ENCODE measurements around the gene RPP25. TPM values are rescaled to one million over a fixed set of nuclear protein-coding genes. Genes with fewer than 3 reads are reported as not detected.
"Not testable (repeated sequence)": the region's sequence is repeated elsewhere in the genome, so short reads cannot be mapped to it uniquely, and the experiment has no call there.

Gene RPP25
- total and polyA plus RNA-seq, 8 donors = 3.0 to 6.7 (median 4.7) TPM

- Histone ChIP-seq H3K36me3 (peaks cover 0 to 78% (median 8%) of the 10 kb centered on the region in 3 donors), H3K4me3 (no peak overlapping the region), H3K4me1 (no peaks in the 10 kb centered on the region), H3K27me3 (no peaks in the 10 kb centered on the region), H3K27ac (no peak overlapping the region), H3K9me3 (no peaks in the 10 kb centered on the region)
- no peak for FAIRE-seq
- intact Hi-C loops (cut with DNase I) = no loop called here
- no peak for TF ChIP-seq CTCF (IDR thresholded peaks at IDR 0.05)
- no peak for DNase-seq
- no peak for ATAC-seq
- WGBS, 2 donors = 91 to 94% methylated on average over 3 of the region's 3 CpGs
These were observed 32.0 kb downstream of the RPP25 start for GRCh38 chr15:74924525-74924924.

GRCh38 chr15:74920456-74920855 lies 36.1 kb downstream of the RPP25 start:
- Histone ChIP-seq H3K27ac (no peak overlapping the region), H3K36me3 (peaks cover 0 to 68% (median 16%) of the 10 kb centered on the region in 3 donors), H3K4me1 (no peaks in the 10 kb centered on the region), H3K9me3 (no peaks in the 10 kb centered on the region), H3K27me3 (no peaks in the 10 kb centered on the region), H3K4me3 (no peak overlapping the region)
- peak in 1 of 6 donors; percentile 26 for DNase-seq
- TF ChIP-seq CTCF (IDR thresholded peaks at IDR 0.05) = no peak
- no peak for FAIRE-seq
- ATAC-seq = peak in 1 of 4 donors; percentile 32
- intact Hi-C loops (cut with DNase I) = no loop called here
- 86 to 88% methylated on average over 8 of the region's 8 CpGs for WGBS, 2 donors

GRCh38 chr15:74917676-74918075 lies 38.9 kb downstream of the RPP25 start:
- Histone ChIP-seq H3K27me3 (no peaks in the 10 kb centered on the region), H3K36me3 (peaks cover 0 to 64% (median 11%) of the 10 kb centered on the region in 3 donors), H3K9me3 (no peaks in the 10 kb centered on the region), H3K27ac (no peak overlapping the region), H3K4me3 (no peak overlapping the region), H3K4me1 (no peaks in the 10 kb centered on the region)
- no peak for TF ChIP-seq CTCF (IDR thresholded peaks at IDR 0.05)
- no peak for ATAC-seq
- intact Hi-C loops (cut with DNase I) = no loop called here
- peak in 1 of 6 donors; percentile 6 for DNase-seq
- FAIRE-seq = no peak
- WGBS, 2 donors = 88 to 89% methylated on average over 6 of the region's 6 CpGs

- H3K9me3 ChIP-seq; H3K27ac ChIP-seq; FAIRE-seq; ATAC-seq; intact Hi-C loops (cut with DNase I); H3K27me3 ChIP-seq; H3K4me3 ChIP-seq; H3K4me1 ChIP-seq: not testable (repeated sequence)
- 93 to 96% methylated on average over 8 of the region's 8 CpGs for WGBS, 2 donors
- peak in 1 of 6 donors; percentile 3 for DNase-seq
- H3K36me3 ChIP-seq = peaks cover 0 to 27% (median 6%) of the 10 kb centered on the region in 3 donors
These were observed 42.8 kb downstream of the RPP25 start for GRCh38 chr15:74913799-74914198.

GRCh38 chr15:74913041-74913440 lies 43.5 kb downstream of the RPP25 start:
- WGBS, 2 donors = 94 to 98% methylated on average over 9 of the region's 9 CpGs
- H3K4me3 ChIP-seq = no peak overlapping the region
- no peaks in the 10 kb centered on the region for H3K27me3 ChIP-seq
- no peaks in the 10 kb centered on the region for H3K9me3 ChIP-seq
- no peak for FAIRE-seq
- peaks cover 0 to 21% (median 6%) of the 10 kb centered on the region in 3 donors for H3K36me3 ChIP-seq
- intact Hi-C loops (cut with DNase I) = no loop called here
- no peak for DNase-seq
- no peak for TF ChIP-seq CTCF (IDR thresholded peaks at IDR 0.05)
- no peak overlapping the region for H3K27ac ChIP-seq
- no peak for ATAC-seq
- no peaks in the 10 kb centered on the region for H3K4me1 ChIP-seq

Data from pancreas (tissue), 10 donors.